ENCODE measurements around the gene SPEG.

GRCh38 chr2:219497495-219498279, 63.0 kb downstream of the SPEG start:
- no peak for TF ChIP-seq EZH2phosphoT487 (IDR thresholded peaks at IDR 0.05; ENCODE audit: low read depth)
- TF ChIP-seq CTCF (IDR thresholded peaks at IDR 0.05; ENCODE audit: low read depth, low read length) = no peak

Measured in OCI-LY3 (cell line).